K562 (cell line): ENCODE data around the gene SV2A.

Experiments used
- FIP1L1 ChIP-seq: fragments of 200-400 bp; formaldehyde crosslinking; IDR thresholded peaks from 2 replicates; pipeline ENCODE4 v1.6.1; 2018; ENCODE audit warnings: mild to moderate bottlenecking, low read depth, low read length; ENCODE audit not compliant: poor library complexity, severe bottlenecking
- RAD21 ChIP-seq, 2 experiments: fragments of 250-450 bp in 1 of 2; fragments of 450-650 bp in 1 of 2; sonication (Bioruptor Pico) in 1 of 2; formaldehyde crosslinking in 1 of 2; IDR thresholded peaks in 1 of 2; conservative IDR thresholded peaks in 1 of 2; 2 replicates each; pipeline versions ENCODE4 v1.4.0 to v1.8.0; 2020 to 2022; ENCODE audit warnings: mild to moderate bottlenecking in 2 of 2, moderate library complexity in 1 of 2
- TF ChIP-seq, protein P1 (sequence below), 3 experiments: IDR thresholded peaks in 2 of 3; conservative IDR thresholded peaks in 1 of 3; 2 replicates each; pipeline ENCODE4 v1.5.1; 2011 to 2012; ENCODE audit warnings: low read length in 3 of 3, mild to moderate bottlenecking in 3 of 3, control low read depth in 2 of 3, improper control_type of control experiment in 1 of 3, inconsistent platforms in 1 of 3, low read depth in 1 of 3, mixed read lengths in 1 of 3, moderate library complexity in 1 of 3; ENCODE audit not compliant: insufficient read depth in 2 of 3

DNA sequence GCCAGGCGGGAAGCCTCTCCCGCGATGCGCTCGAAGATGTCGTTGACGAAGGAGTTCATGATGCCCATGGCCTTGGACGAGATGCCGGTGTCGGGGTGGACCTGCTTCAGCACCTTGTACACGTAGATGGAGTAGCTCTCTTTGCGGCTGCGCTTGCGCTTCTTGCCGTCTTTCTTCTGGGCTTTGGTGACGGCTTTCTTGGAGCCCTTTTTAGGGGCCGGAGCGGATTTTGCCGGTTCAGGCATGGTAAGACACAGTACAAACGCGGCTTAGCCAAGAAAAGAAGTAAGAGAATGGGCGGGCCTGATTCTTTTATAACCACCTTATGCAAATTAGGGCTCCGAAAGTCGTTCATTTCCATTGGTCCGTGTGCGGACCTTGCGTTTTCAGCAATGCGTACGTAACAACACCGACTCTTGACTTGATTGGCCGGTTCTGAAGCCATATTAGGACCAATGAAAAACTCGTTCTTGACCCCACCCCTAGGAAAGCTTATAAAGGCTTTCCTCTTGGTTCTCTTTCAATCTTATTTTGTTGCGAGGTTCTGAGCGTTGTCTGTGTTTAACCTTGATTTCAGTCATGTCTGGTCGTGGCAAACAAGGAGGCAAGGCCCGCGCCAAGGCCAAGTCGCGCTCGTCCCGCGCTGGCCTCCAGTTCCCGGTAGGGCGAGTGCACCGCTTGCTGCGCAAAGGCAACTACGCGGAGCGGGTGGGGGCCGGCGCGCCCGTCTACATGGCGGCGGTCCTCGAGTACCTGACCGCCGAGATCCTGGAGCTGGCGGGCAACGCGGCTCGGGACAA lies 31.0 kb downstream of the SV2A start:
- TF ChIP-seq, protein P1, sequence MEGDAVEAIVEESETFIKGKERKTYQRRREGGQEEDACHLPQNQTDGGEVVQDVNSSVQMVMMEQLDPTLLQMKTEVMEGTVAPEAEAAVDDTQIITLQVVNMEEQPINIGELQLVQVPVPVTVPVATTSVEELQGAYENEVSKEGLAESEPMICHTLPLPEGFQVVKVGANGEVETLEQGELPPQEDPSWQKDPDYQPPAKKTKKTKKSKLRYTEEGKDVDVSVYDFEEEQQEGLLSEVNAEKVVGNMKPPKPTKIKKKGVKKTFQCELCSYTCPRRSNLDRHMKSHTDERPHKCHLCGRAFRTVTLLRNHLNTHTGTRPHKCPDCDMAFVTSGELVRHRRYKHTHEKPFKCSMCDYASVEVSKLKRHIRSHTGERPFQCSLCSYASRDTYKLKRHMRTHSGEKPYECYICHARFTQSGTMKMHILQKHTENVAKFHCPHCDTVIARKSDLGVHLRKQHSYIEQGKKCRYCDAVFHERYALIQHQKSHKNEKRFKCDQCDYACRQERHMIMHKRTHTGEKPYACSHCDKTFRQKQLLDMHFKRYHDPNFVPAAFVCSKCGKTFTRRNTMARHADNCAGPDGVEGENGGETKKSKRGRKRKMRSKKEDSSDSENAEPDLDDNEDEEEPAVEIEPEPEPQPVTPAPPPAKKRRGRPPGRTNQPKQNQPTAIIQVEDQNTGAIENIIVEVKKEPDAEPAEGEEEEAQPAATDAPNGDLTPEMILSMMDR (IDR thresholded peaks at IDR 0.05 in 2 of 3, conservative IDR thresholded peaks at IDR 0.05 in 1 of 3; ENCODE audit: insufficient read depth in 2 of 3, low read depth in 1 of 3, low read length in 3 of 3), result no peak
- TF ChIP-seq FIP1L1, result peak; percentile 90
- peak in 1 of 2 experiments; percentile 25; a peak in 1 of 4 replicates for TF ChIP-seq RAD21 (CRISPR knock-in tag; conservative IDR thresholded peaks at IDR 0.05 in 1 of 2, IDR thresholded peaks at IDR 0.05 in 1 of 2)
